GM21515 (cell line): ENCODE data around the gene TRAF3.
"Not testable (repeated sequence)": the region's sequence is repeated elsewhere in the genome, so short reads cannot be mapped to it uniquely, and the experiment has no call there.

Source experiments
- ATAC-seq: cut with Tn5 transposase; IDR thresholded peaks from one replicate; pipeline ENCODE4 v1.9.1; 2021; ENCODE audit not compliant: unreplicated experiment

Gene TRAF3

DNA sequence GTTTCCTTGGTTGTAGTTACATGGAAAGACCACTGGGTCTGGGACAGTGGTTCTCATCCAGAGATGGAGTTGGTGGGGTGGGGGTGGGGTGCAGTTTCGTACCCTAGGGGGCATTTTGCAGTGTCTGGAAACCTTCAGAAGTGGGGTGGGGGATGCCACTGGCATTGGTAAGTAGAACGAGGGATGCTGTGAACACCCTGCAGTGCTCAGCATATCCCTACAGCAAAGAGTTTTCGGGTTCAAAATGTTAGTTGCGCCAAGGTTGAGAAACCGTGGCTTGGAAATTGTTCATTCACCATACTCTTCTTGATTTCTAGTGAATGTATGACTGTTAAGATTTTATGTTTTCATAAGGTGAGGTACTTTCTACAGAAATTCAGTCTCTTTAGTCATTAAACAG is 28.7 kb downstream of the TRAF3 start:
- ATAC-seq: no peak

- no peak for ATAC-seq
Measured at GRCh38 chr14:102806447-102806846, 29.2 kb downstream of the TRAF3 start.

DNA sequence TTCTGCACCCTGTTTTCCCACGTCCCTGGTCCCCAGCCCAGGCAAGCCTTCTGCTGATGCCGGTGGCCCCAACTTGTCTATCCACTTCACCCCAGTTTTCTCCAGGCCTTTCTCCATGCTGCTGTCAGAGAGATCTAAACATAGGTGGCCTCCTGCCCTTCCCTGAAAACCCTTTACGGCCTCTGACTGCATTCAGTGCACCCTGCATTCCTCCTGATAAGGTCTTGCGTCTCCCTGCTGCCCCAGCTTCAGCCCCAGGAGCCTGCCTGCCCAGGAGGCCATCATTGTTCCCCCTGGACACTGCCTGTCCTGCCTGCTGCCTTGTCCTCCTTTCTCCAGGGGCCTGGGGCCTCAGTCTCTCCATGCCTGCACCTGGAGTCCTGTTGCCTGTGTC is 29.8 kb downstream of the TRAF3 start:
- ATAC-seq: no peak

- ATAC-seq: no peak
Measured at GRCh38 chr14:102809870-102810269, 32.6 kb downstream of the TRAF3 start.

- ATAC-seq: no peak
Measured at GRCh38 chr14:102810523-102810922, 33.3 kb downstream of the TRAF3 start.

- no peak for ATAC-seq
Measured at GRCh38 chr14:102811254-102811963, 34.2 kb downstream of the TRAF3 start.

GRCh38 chr14:102811971-102812370 is 34.7 kb downstream of the TRAF3 start:
- ATAC-seq: no peak

- no peak for ATAC-seq
Measured at GRCh38 chr14:102813691-102814090, 36.4 kb downstream of the TRAF3 start.

DNA sequence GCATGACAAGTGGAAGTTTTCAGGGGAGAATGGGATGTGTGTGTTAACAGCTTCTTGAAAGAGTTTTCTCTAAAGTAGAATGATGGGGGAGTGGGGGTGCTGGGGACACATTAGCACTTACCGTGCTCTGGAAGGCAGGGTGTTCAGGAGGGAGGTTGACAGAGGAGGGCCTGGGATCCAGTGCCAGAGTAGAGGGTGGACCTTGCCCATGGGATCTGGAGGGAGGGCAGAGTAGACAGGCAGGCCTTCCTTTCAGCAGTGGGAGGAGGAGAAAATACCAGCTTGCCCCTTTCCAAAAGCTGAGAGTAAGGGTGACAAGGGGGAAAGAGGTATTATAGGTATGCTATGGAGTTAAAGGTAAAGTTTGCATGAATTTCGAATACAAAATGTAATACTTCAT is 40.1 kb downstream of the TRAF3 start:
- ATAC-seq: no peak

DNA sequence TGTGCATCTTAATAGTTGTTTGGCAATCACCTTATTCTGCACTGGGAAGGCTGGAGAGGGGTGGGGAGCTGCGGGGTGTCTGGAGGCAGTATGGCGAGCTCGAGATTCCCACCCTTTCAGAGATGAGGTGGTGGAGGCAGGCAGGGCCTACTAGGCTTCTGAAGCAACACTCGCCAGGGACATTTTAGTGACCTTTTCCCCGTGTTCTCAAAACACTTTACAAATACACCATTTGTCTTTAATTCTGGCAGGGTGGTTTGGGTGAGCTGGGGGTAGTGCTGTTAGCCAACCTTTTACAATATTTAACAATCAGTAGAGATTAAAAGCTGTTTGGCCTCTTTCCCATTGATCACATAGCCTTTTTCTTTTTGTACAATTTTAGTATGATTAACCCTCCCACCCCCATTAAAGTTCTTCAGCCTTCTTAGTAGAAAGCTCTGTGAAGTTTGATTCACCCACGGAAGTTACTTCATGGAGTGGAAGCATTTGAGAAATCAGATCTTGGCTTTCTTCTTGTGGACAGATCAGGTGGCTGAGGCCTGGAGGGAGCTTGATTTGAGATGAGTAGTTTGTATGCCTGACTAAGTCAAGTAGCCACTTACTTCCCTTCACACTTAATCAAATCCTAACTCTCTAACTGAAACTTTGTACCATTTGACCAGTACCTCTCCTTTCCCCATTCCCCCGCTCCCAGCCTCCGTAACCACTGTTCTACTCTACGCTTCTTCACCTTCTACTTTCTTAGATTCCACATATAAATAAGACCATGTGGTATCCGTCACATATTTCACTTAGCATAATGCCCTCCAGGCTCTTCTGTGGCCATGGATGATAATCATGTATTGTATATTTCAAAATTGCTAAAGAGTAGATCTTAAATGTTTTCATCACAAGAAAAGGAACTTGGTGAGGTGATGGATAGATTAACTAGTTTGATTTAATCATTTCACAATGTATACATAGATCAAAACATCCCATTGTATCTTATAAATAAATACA is 41.0 kb downstream of the TRAF3 start:
- ATAC-seq: no peak

DNA sequence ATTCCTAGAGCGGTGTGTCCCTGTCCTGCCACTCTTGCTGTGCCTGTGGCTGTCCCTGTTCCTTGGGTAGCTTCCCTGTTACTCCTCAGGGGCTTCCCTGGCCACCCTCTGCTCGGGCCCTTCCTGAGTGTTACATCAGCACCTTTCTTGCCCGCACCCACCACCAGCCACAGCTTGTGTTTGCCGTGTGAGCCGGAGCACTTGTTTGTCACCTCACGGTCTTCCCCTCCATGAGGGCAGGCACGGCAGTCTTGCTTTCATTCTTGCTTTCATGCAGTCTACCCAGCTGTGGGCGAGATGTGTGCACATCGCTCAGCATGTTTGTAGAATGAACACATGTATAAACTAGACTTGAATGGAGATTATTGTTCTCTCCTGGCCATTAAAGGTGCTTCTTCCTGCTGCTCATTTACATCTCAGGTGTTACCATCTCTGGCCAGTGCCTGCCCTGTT is 42.0 kb downstream of the TRAF3 start:
- peak; percentile 69 for ATAC-seq

- ATAC-seq: peak; percentile 11
Measured at GRCh38 chr14:102819747-102820330, 42.6 kb downstream of the TRAF3 start.

DNA sequence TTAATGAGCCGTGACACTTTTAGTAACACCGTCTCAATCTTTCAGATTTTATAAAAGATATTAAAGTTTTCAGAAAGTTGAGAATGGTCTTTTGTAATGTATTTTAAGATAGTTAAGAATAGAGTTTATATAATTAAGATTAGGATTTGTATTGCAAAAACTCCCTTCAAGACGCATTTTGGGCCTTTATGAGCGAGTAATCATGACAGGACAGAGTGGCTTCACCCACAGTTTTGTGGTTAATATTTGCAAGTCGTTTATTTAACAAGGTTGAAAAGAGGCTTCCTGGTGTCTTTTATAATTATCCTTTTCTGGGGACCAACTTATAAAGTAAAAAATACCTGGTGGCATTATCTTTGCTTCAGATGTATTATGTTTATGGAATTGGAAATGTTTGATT is 44.0 kb downstream of the TRAF3 start:
- no peak for ATAC-seq

GRCh38 chr14:102822311-102822863 is 45.1 kb downstream of the TRAF3 start:
- no peak for ATAC-seq

GRCh38 chr14:102822887-102823286 is 45.6 kb downstream of the TRAF3 start:
- not testable (repeated sequence) for ATAC-seq

- ATAC-seq: no peak
Measured at GRCh38 chr14:102823546-102823945, 46.3 kb downstream of the TRAF3 start.

DNA sequence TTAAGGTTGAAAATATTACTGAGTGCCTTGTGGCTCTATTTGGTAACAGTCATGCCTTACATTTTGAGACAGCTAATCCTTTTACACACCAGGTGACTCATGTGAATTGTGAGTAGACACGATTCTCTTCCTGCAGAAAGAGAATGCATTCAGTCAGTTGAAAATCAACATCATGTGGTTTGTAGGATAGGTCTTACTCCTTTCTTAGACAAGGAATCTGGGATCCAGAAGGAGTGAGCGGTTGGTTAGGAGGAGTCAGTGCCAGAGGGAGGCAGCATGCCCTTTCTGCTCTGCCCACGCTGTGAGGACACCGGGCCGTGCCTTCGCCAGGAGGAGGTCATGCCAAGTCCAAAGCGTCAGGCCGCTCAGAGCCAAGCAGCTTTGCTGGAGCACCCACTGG is 47.6 kb downstream of the TRAF3 start:
- ATAC-seq: no peak

DNA sequence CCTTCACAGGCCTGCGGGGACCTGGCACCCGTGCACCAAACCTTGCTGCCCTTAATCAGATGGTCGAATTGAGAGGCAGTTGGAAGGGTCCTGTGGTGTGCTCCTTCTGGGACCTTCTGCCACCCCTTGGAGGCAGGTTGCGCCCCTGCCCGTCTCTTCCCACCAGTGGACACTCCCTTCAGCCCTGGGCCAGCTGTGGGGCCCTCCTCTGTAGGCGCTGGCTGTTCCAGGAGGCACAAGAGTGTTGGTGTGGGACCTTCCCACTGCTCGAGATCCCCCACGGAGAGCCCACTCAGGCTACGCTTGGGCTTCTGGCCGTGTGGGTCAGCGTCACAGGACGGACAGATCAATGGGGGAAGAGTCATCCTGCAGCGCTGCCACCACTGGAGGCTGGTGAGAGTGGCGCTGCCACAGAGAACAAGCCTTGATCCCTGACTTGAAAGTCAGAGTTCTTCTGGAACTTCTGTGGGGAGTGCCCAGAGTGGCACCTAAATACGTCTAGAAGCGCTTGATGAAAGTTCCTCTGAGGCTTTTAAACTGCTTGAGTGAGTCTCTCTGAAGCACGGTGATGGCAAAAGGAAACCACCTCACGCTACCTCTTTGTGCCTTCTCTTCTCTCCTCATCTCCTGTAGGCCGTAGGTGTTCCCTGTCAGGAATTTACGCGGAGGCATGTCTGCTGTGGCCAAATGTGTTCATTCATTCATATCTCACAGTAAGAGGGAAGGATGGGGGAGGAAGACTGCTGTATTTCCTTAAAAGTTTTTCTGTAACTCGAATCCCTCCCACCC is 48.3 kb downstream of the TRAF3 start:
- no peak for ATAC-seq

GRCh38 chr14:102826161-102826560 is 48.9 kb downstream of the TRAF3 start:
- no peak for ATAC-seq
